ENCODE measurements around the gene PNMA8B. TPM values are rescaled to one million over a fixed set of nuclear protein-coding genes. Genes with fewer than 3 reads are reported as not detected.

PNMA8B gene
- total RNA-seq, result under 1 TPM; 0.14 to 0.19 TPM
- 0.58 TPM for polyA plus RNA-seq (2013, experiment 1 of 2)
- 0.41 TPM for polyA plus RNA-seq (2013, experiment 2 of 2)
- 0 to 5.2 (median 0.76) reads per million in 172 experiments for total RNA-seq

- peaks cover 39 to 41% of the 10 kb centered on the region in 2 experiments for H3K27me3 ChIP-seq (ENCODE audit: control insufficient read depth in 1 of 2, insufficient read depth in 2 of 2, low read length in 2 of 2)
- H3K4me1 ChIP-seq (ENCODE audit: insufficient read depth, low read length), result peaks cover 38% of the 10 kb centered on the region
- H3K27ac Mint-ChIP-seq, result peak within 1 kb of the TSS; percentile 67
- peak within 1 kb of the TSS; percentile 25 for H3K4me3 ChIP-seq (ENCODE audit: low read length)
- no peaks in the 10 kb centered on the region for H3K36me3 Mint-ChIP-seq (ENCODE audit: low read depth)
- ChIA-PET POLR2A (no interaction called here), CTCF (no interaction called here)
- DNase-seq, result peak in 13 of 14 experiments; percentile 11 to 75 (median 46)
- H3K27ac ChIP-seq (ENCODE audit: low read depth in 1 of 2, low read length in 2 of 2), result no peak within 1 kb of the TSS
- H3K4me1 Mint-ChIP-seq (ENCODE audit: low read depth), result peaks cover 12% of the 10 kb centered on the region
- no peak for TF ChIP-seq CTCF (IDR thresholded peaks at IDR 0.05)
- ATAC-seq (ENCODE audit: poor library complexity), result peak; percentile 80
- peaks cover 54% of the 10 kb centered on the region for H3K27me3 Mint-ChIP-seq
- H3K9me3 Mint-ChIP-seq, result no peaks in the 10 kb centered on the region
- peak within 1 kb of the TSS; percentile 92 for H3K4me3 Mint-ChIP-seq
- H3K9me3 ChIP-seq (ENCODE audit: control insufficient read depth in 1 of 2, insufficient read depth in 1 of 2, low read length in 2 of 2), result peaks cover 0 to 22% of the 10 kb centered on the region in 2 experiments
- intact Hi-C loops (cut with DNase I, micrococcal nuclease), result no loop called here
- H3K36me3 ChIP-seq (ENCODE audit: insufficient read depth, low read length), result no peaks in the 10 kb centered on the region
Measured at GRCh38 chr19:46495786-46496099, at the start of gene PNMA8B. Gene PNMA8B, minus strand, starts transcription at chr19:46495867. Its CDS starts 402 bp downstream, at chr19:46495465.

- Histone ChIP-seq H3K9me3 (ENCODE audit: control insufficient read depth in 1 of 2, insufficient read depth in 1 of 2, low read length in 2 of 2) (peaks cover 0 to 7% of the 10 kb centered on the region in 2 experiments), H3K4me3 (ENCODE audit: low read length) (no peak overlapping the region), H3K27ac (ENCODE audit: low read depth in 1 of 2, low read length in 2 of 2) (no peak overlapping the region), H3K36me3 (ENCODE audit: insufficient read depth, low read length) (no peaks in the 10 kb centered on the region), H3K4me1 (ENCODE audit: insufficient read depth, low read length) (peaks cover 11% of the 10 kb centered on the region), H3K27me3 (ENCODE audit: control insufficient read depth in 1 of 2, insufficient read depth in 2 of 2, low read length in 2 of 2) (no peaks in the 10 kb centered on the region)
- no peak for TF ChIP-seq CTCF (IDR thresholded peaks at IDR 0.05)
- Mint-ChIP-seq H3K4me1 (ENCODE audit: low read depth) (peaks cover 6% of the 10 kb centered on the region), H3K27ac (no peak overlapping the region), H3K9me3 (no peaks in the 10 kb centered on the region), H3K36me3 (ENCODE audit: low read depth) (no peaks in the 10 kb centered on the region), H3K4me3 (no peak overlapping the region), H3K27me3 (peaks cover 3% of the 10 kb centered on the region)
- no peak for ATAC-seq (ENCODE audit: poor library complexity)
- intact Hi-C loops (cut with DNase I, micrococcal nuclease), result no loop called here
- CTCF ChIA-PET, result interaction anchor here (0.6 kb wide), 1 partner anchor 266 kb away, joined by 3 read pairs; no protein-coding TSS in a partner anchor
- POLR2A ChIA-PET, result no interaction called here
- no peak for DNase-seq
Measured at GRCh38 chr19:46544651-46545050, 49.0 kb upstream of the PNMA8B start.

- Mint-ChIP-seq H3K4me3 (no peak overlapping the region), H3K4me1 (ENCODE audit: low read depth) (peaks cover 7% of the 10 kb centered on the region), H3K36me3 (ENCODE audit: low read depth) (no peaks in the 10 kb centered on the region), H3K9me3 (no peaks in the 10 kb centered on the region), H3K27me3 (peaks cover 3% of the 10 kb centered on the region), H3K27ac (no peak overlapping the region)
- ATAC-seq (ENCODE audit: poor library complexity) (peak; percentile 68), DNase-seq (peak; percentile 65 to 90 (median 76))
- peaks cover 13% of the 10 kb centered on the region for H3K4me1 ChIP-seq (ENCODE audit: insufficient read depth, low read length)
- no peak overlapping the region for H3K4me3 ChIP-seq (ENCODE audit: low read length)
- no peaks in the 10 kb centered on the region for H3K9me3 ChIP-seq (ENCODE audit: control insufficient read depth in 1 of 2, insufficient read depth in 1 of 2, low read length in 2 of 2)
- ChIA-PET CTCF (interaction anchor here (0.6 to 2.0 kb wide), 7 partner anchors 9 to 184 kb away, joined by 3 to 7 read pairs (median 3); no protein-coding TSS in a partner anchor), POLR2A (interaction anchor here (0.6 to 1.2 kb wide), 2 partner anchors 20 to 58 kb away, joined by 3 to 4 read pairs; partner anchors contain the start of gene CALM3)
- peak; percentile 97 for TF ChIP-seq CTCF (IDR thresholded peaks at IDR 0.05)
- no peaks in the 10 kb centered on the region for H3K36me3 ChIP-seq (ENCODE audit: insufficient read depth, low read length)
- intact Hi-C loops (cut with DNase I, micrococcal nuclease), result loop anchor here (1.0 to 2.0 kb wide), 6 partner anchors 13 to 148 kb away; no protein-coding TSS in a partner anchor
- H3K27ac ChIP-seq (ENCODE audit: low read depth in 1 of 2, low read length in 2 of 2), result no peak overlapping the region
- no peaks in the 10 kb centered on the region for H3K27me3 ChIP-seq (ENCODE audit: control insufficient read depth in 1 of 2, insufficient read depth in 2 of 2, low read length in 2 of 2)
Measured at GRCh38 chr19:46542428-46543230, 47.0 kb upstream of the PNMA8B start.

Measured in CD4-positive, alpha-beta T cell (primary cell).